ENCODE measurements around the gene RIMBP2.

GRCh38 chr12:130675121-130675520 is 41.0 kb downstream of the RIMBP2 start:
- TF ChIP-seq CTCF (IDR thresholded peaks at IDR 0.05) (no peak), POLR2A (IDR thresholded peaks at IDR 0.05) (no peak)
